Jurkat, Clone E6-1 (cell line): Measurements from ENCODE around the gene SLC27A6.

Experiments used
- DNase-seq: peaks from one replicate; pipeline ENCODE4 v3.0.0-alpha.2; 2011; ENCODE audit warnings: low read depth, low spot score
- H3K4me3 ChIP-seq: 2 replicates; pipeline ENCODE4 v1.5.1; 2011; ENCODE audit warnings: mild to moderate bottlenecking, low read length, control low read depth, moderate library complexity

SLC27A6 gene

DNA sequence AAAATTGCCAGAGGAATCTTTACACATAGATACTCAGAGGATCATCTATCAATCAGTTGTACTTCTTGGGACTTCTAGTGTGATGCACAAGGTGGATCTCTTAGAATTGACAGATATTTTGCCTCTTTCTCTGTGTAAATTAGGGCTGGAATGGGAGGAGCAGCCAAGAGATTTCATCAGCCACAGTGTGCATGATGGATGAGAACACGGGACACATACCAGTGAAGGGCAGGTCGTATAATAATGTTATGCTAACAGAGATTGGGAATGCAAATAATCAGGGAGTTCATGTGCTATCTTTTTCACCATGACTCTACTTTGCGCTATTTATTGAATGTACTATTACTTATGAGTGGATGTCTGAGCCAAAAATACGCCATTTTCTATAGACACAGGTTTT is 86.0 kb downstream of the SLC27A6 start:
- no peak overlapping the region for H3K4me3 ChIP-seq
- DNase-seq: no peak

DNA sequence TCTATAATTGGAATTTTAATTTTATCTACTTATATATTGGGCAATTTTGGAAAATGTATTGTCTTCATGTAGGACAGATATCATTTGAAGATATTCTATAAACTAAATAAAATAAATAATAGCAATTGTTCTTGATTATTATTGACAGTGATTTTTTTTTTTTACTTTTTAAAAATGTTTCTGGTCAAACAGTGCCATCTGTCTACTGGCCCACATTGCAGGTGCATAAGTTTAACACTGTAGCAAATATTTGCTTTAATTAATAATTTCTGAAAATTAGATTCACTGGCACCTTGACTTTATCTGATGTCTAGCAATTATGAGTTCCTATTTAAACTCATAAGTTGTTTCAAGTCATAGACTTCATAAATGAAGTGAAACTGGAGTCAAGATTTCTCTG is 88.2 kb downstream of the SLC27A6 start:
- DNase-seq: no peak
- no peak overlapping the region for H3K4me3 ChIP-seq

DNA sequence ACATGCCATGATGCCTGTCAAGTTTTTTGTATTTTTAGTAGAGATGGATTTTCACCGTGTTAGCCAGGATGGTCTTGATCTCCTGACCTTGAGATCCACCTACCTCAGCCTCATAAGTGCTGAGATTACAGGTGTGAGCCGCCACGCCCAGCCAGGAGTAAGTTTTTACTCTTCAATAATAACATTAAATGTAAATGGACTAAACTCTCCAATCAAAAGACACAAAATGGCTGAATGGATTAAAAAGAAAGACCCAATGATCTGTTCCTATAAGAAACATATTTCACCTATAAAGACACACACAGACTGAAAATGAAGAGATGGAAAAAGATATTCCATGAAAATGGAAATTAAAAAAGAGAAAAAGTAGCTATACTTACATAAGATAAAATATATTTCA is 92.0 kb downstream of the SLC27A6 start:
- no peak for DNase-seq
- no peak overlapping the region for H3K4me3 ChIP-seq

DNA sequence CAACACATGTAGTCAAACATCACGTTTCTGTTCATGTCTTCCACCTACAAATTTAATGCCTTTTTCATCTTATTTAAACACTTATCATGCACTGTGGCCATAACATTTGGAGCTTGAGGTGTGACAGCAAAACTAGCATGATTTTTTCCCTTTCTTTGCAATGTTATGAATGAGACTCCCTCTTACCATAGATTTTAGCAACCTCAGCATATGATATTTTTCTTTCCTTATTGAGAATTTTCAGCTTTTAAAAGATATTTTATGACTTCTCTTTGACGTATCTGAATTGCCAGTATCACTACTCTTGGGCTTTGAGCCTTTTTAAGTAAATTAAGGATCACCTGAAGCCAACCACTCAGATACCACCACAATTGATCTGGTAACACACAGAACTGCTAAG is 96.6 kb downstream of the SLC27A6 start:
- no peak for DNase-seq

DNA sequence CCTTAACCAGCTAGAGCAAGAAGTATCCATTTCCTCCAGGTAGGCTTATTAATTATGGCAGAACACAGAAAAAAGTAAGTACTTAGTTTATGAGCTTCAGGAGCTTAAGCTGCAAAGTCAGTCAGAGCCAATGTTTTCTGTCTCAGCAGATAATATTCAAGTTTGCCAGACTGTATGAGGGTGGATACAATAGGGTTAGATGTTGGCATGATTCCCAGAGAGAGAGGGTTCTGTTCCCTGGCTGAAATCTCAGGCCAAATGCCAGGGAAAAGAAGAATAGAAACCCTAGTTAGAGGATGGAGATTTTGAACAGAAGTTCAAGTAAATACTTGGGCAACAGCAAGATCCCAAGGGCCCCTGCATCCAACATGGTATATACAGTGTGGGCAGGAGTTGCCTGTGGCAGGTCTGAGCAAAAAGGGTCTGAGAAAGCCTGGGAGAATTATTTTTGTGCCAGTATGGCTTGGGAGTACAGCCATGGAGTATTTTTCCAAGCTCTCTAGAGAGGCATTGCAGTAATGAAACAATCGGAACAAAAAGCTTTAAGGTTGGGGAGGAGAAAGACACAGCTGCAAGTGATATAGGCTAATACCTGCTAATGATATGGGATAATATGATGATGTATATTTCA is 98.3 kb downstream of the SLC27A6 start:
- H3K4me3 ChIP-seq: no peak overlapping the region
- DNase-seq: no peak

More for the DNA sequence above, 96.6 kb downstream of the SLC27A6 start:
- H3K4me3 ChIP-seq: no peak overlapping the region

DNA sequence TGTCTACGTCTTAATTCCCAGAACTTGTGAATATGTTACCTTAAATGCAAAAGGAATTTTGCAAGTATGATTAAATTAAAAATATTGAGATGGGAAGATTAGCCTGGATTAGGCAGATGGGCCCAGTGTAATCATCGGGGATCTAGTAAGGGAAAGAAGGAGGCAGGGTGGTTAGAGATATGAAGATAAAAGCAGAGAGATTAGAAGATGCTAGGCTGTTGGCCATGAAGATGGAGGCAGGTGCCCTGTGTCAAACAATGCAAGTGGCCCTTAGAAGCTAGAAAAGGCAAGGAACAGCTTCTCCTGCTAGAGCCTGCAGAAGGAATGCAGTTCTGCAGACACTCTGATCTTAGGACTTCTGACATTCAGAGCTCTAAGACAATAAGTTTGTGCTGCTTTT is 100.4 kb downstream of the SLC27A6 start:
- no peak for DNase-seq
- H3K4me3 ChIP-seq: no peak overlapping the region

DNA sequence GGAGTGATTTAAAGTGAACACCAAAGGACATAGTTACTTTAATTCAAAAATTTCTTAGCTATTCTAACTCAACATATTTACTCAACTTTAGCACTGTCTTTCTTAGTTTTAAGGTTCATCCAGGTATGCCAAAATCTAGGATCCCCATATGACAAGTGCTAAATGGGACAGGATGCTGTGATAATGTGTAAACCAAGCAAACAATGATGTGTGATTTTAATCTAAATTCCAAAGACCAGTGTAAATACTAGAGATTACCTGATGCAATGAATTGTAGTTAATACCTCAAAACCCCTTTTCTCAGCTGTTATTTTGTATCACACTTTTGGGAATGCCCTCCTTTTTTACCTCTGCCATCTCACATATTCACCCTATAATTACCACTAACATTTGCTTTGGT is 102.5 kb downstream of the SLC27A6 start:
- no peak overlapping the region for H3K4me3 ChIP-seq
- DNase-seq: no peak

DNA sequence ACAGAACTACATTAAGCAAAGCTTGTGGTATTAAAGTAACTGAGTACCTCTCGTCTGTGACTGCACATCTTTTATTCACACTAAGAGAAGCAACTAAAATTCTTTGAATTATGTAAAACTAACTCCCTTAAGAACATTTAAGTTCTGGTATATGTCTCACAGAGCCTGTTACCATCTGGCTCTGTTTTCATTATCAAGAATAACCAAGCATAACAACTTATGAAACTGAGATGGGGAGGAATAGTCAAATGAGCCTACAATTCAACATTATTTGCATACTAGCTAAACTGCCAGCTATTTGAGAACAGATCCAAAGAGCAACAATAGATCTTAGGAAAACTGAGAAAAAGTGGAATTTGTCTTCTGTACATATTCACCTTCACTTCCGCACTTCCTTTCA is 104.0 kb downstream of the SLC27A6 start:
- no peak for DNase-seq
- no peak overlapping the region for H3K4me3 ChIP-seq

DNA sequence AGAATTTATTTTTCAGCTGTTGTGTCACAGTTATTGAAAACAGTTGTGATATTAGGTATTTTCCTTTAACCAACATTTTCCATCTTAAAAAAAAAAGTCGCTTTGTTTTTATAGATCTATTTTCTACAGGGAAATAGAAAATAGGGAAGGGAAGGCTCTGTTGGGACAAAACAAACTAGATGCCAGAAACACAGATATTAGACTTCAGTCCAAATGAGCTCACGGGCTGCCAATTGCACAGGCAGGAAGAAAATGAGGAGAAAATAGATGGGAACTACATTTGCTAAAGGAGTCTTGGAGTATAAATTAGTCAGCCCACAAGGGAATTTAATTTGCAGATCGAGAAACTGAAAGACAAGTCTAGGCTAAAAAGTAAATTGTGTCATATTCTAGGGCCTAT is 107.8 kb downstream of the SLC27A6 start:
- no peak overlapping the region for H3K4me3 ChIP-seq
- no peak for DNase-seq

DNA sequence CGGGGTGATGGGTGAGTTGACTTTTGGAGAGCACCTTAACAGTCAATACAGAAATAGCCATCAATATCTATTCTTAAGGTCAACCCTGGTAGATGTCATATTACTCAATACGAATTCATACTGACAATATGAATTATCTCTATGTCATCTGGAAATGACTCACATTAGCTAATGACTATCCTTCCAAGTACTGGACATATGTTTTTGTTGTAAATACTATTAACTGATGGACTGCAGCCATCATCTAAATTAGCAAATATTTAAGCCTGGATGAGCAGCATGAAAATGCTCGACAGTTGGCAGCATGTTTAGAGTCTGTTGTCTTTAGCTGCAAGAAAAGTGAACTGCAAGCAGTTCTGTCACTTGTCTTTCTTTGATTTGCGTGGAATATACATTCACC is 109.6 kb downstream of the SLC27A6 start:
- DNase-seq: no peak
- H3K4me3 ChIP-seq: no peak overlapping the region

DNA sequence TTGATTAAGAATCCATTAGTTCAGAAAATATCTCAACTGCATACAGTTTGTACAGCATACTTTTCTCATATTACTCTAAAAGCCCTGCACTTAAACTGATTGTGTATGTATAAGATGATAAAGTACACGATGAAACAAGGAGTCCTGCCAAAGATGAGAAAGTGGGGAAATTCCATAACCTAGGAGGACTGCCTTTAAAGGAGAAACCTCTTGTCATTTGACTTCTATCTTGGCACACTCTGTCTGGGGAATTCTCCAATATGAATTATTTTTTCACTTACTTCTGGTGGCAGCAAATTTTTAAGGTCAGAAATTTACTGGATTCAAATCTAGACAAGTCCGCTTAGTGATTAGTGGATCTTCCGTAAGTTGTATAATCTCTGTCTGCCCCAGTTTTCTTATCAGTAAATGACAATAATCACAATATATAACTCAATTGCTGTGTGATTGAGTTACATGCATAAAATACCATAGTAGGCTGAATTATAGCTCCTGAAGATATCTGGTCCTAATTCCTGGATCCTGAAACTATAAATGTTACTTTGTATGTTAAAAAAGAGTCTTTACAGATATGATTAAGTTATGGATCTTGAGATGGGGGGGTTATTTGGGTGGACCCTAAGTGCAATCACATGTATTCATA is 112.3 kb downstream of the SLC27A6 start:
- H3K4me3 ChIP-seq: no peak overlapping the region
- no peak for DNase-seq

DNA sequence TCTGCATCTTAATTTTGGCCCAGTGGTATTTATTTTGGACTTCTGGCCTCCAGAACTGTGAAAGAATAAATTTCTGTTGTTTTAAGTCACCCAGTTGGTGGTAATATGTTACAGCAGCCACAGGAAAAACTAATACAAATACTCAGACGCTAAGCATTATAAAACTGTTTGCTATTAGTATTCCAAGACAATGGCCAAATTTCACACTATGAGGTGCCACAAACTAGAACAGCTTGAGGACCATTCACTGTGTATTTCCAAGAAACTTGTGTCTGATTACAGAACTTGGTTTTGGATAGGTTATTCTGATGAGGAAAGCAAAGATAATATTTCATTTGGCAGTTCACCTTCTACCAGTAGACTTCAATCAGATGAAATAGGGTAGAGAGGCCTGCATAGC is 113.0 kb downstream of the SLC27A6 start:
- H3K4me3 ChIP-seq: no peak overlapping the region
- no peak for DNase-seq

DNA sequence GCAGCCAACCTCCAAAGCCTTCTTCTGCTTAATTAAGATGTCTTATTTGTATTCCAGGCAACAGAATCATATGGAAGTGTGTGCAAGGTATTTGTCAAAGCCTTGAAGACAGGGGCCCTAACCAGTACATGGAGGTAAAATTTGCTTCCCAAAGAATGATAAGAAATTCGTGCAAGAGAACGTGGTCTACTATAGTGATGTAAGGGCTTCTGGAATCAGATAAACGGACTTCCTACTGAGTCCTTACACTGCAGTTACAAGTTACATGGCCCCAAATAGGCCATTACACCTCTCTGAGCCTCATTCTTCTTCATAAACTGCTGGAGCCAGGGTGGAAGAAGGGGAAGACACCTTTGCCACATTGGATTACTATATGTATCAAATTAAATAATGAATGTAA is 113.4 kb downstream of the SLC27A6 start:
- no peak for DNase-seq
- no peak overlapping the region for H3K4me3 ChIP-seq

DNA sequence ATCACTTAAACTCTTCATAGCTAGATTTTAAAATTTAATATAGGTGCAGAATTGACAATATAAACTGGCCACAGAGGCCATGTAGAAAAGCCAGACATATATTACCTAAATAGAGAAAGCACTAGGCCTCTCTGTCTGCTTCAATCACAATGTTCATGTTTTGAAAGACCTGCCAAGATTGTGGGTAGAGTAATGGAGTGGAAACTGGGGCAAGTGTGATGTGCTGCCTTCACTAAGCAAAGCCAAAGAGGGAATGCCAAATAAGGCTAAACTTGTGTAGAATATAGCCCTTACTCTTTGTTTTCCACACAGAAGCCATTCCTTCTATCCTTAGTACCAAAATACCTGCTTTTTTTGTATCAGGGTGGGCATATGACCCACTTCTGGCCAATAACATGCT is 114.2 kb downstream of the SLC27A6 start:
- DNase-seq: no peak
- H3K4me3 ChIP-seq: no peak overlapping the region

DNA sequence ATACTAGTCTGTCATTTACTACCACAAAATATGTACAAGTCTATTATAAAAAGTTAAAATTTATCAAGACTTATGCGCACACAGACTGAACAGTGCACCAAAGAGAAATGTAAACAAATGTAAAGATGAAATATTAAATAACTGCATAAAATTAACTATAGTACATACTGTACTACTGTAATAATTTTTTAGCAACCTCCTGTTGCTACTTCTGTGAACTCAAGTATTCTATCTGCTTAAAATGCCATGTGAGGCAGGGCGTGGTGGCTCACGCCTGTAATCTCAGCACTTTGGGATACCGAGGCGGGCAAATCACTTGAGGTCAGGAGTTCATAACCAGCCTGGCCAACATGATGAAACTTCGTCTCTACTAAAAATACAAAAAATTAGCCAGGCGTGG is 115.5 kb downstream of the SLC27A6 start:
- DNase-seq: no peak
- no peak overlapping the region for H3K4me3 ChIP-seq

DNA sequence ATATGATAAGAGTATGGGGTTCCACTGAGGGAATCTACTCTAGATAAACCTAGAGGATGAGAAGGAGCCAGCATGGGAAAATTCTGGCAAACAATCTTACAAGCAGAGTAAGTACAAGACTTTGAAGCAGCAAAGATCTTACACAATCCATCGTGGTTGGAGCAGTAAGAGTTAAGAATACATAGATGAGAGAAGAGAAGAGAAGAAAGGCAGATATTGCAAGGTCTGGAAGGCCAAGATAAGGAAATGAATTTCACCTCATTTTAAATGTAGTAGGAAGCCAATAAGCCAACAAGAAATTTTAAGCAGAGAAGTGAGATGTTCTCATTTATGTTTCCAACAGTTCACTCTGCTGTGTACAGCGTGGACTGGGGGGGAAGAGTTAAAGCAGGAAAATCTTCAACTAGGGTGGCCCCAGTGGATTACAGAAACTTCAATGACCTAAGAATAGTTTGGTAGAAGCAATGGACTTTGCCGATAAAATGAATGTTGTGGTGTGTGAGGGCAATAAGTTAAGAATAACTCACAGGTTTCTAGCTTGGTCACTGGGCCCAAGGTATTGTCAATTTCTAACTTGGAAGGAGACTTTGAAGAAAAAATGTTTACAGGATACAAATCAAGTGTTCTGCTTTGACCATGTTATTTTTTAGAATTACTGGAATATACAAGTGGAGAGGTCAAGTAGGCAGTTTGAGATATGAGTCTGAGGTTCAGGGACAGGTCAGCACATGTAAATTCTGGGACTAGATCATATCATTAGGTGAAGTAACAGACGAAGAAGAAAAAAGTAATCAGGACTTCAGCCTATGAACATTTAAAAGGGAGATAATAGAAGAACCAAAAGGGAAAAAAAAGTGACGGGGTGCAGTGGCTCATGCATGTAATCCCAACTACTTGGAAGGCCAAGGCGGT is 117.2 kb downstream of the SLC27A6 start:
- H3K4me3 ChIP-seq: no peak overlapping the region
- DNase-seq: no peak
